HG03439 (cell line): ENCODE data around the gene IGFBP6.

Experiments
- ATAC-seq: cut with Tn5 transposase; IDR thresholded peaks from one replicate; pipeline ENCODE4 v1.9.1; 2021; ENCODE audit warnings: mild to moderate bottlenecking, moderate library complexity; ENCODE audit not compliant: unreplicated experiment

IGFBP6 gene

GRCh38 chr12:53115891-53116648 lies 18.6 kb downstream of the IGFBP6 start:
- no peak for ATAC-seq

GRCh38 chr12:53118751-53119300 lies 21.4 kb downstream of the IGFBP6 start:
- no peak for ATAC-seq

GRCh38 chr12:53120685-53121525 lies 23.4 kb downstream of the IGFBP6 start:
- no peak for ATAC-seq

- ATAC-seq = no peak
Measured at GRCh38 chr12:53122961-53123468, 25.5 kb downstream of the IGFBP6 start.

GRCh38 chr12:53123578-53124351 lies 26.3 kb downstream of the IGFBP6 start:
- ATAC-seq = no peak

GRCh38 chr12:53124352-53124723 lies 26.9 kb downstream of the IGFBP6 start:
- no peak for ATAC-seq

GRCh38 chr12:53127169-53127568 lies 29.7 kb downstream of the IGFBP6 start:
- no peak for ATAC-seq

GRCh38 chr12:53128780-53129569 lies 31.5 kb downstream of the IGFBP6 start:
- ATAC-seq = no peak

GRCh38 chr12:53131844-53132243 lies 34.4 kb downstream of the IGFBP6 start:
- ATAC-seq = no peak

- ATAC-seq = no peak
Measured at GRCh38 chr12:53133722-53134121, 36.3 kb downstream of the IGFBP6 start.

- no peak for ATAC-seq
Measured at GRCh38 chr12:53143355-53143754, 45.9 kb downstream of the IGFBP6 start.

- ATAC-seq = no peak
Measured at GRCh38 chr12:53145383-53146260, 48.2 kb downstream of the IGFBP6 start.

GRCh38 chr12:53147181-53147580 lies 49.7 kb downstream of the IGFBP6 start:
- no peak for ATAC-seq

- no peak for ATAC-seq
Measured at GRCh38 chr12:53147653-53148052, 50.2 kb downstream of the IGFBP6 start.

GRCh38 chr12:53151039-53151438 lies 53.6 kb downstream of the IGFBP6 start:
- ATAC-seq = no peak
